HL-60/S4 treated with retinoic acid at 250 ng/mL for 4 days and 3 days (cell line): ENCODE results near the gene SPON1.
"Not testable (repeated sequence)": the region's sequence is repeated elsewhere in the genome, so short reads cannot be mapped to it uniquely, and the experiment has no call there.

Experiments
- in situ Hi-C: fragments of 300-500 bp; cut with MboI; formaldehyde crosslinking; loops from 2 replicates; pipeline ENCODE4 v1.7.0; 2022; ENCODE audit warnings: low sequenced_read_pairs

Gene SPON1

GRCh38 chr11:13962562-13963168, at the start of gene SPON1:
Gene SPON1, plus strand, starts transcription at chr11:13962723. Its CDS starts 182 bp downstream, at chr11:13962905.
- in situ Hi-C loops: loop anchor here (25.0 kb wide), 1 partner anchor 275 kb away; no protein-coding TSS in a partner anchor

- in situ Hi-C loops: no loop called here
These were observed 45.3 kb upstream of the SPON1 start for GRCh38 chr11:13917264-13917663.

- in situ Hi-C loops: no loop called here
These were observed 44.6 kb upstream of the SPON1 start for GRCh38 chr11:13917904-13918303.

- in situ Hi-C loops: no loop called here
These were observed 41.8 kb upstream of the SPON1 start for GRCh38 chr11:13920756-13921155.

GRCh38 chr11:13921545-13921944, 41.0 kb upstream of the SPON1 start:
- in situ Hi-C loops: no loop called here

- in situ Hi-C loops: no loop called here
These were observed 39.3 kb upstream of the SPON1 start for GRCh38 chr11:13923182-13923581.

- in situ Hi-C loops: no loop called here
These were observed 38.5 kb upstream of the SPON1 start for GRCh38 chr11:13923716-13924650.

GRCh38 chr11:13924801-13925327, 37.7 kb upstream of the SPON1 start:
- in situ Hi-C loops: no loop called here

GRCh38 chr11:13926366-13926765, 36.2 kb upstream of the SPON1 start:
- in situ Hi-C loops: not testable (repeated sequence)

GRCh38 chr11:13926981-13927380, 35.5 kb upstream of the SPON1 start:
- in situ Hi-C loops: no loop called here

GRCh38 chr11:13927481-13927880, 35.0 kb upstream of the SPON1 start:
- in situ Hi-C loops: no loop called here

- in situ Hi-C loops: no loop called here
These were observed 33.8 kb upstream of the SPON1 start for GRCh38 chr11:13928566-13929251.

GRCh38 chr11:13929395-13929891, 33.1 kb upstream of the SPON1 start:
- in situ Hi-C loops: no loop called here

- in situ Hi-C loops: no loop called here
These were observed 31.2 kb upstream of the SPON1 start for GRCh38 chr11:13931356-13931755.

GRCh38 chr11:13937154-13937553, 25.4 kb upstream of the SPON1 start:
- in situ Hi-C loops: not testable (repeated sequence)

- in situ Hi-C loops: not testable (repeated sequence)
These were observed 23.7 kb upstream of the SPON1 start for GRCh38 chr11:13938829-13939228.

GRCh38 chr11:13939961-13940906, 22.3 kb upstream of the SPON1 start:
- in situ Hi-C loops: no loop called here

GRCh38 chr11:13940907-13941256, 21.6 kb upstream of the SPON1 start:
- in situ Hi-C loops: no loop called here

GRCh38 chr11:13941775-13942174, 20.7 kb upstream of the SPON1 start:
- in situ Hi-C loops: no loop called here

- in situ Hi-C loops: no loop called here
These were observed 20.1 kb upstream of the SPON1 start for GRCh38 chr11:13942378-13942777.
